ENCODE results near the gene RCBTB1.
"Not testable (repeated sequence)": the region's sequence is repeated elsewhere in the genome, so short reads cannot be mapped to it uniquely, and the experiment has no call there.

RCBTB1 gene

DNA sequence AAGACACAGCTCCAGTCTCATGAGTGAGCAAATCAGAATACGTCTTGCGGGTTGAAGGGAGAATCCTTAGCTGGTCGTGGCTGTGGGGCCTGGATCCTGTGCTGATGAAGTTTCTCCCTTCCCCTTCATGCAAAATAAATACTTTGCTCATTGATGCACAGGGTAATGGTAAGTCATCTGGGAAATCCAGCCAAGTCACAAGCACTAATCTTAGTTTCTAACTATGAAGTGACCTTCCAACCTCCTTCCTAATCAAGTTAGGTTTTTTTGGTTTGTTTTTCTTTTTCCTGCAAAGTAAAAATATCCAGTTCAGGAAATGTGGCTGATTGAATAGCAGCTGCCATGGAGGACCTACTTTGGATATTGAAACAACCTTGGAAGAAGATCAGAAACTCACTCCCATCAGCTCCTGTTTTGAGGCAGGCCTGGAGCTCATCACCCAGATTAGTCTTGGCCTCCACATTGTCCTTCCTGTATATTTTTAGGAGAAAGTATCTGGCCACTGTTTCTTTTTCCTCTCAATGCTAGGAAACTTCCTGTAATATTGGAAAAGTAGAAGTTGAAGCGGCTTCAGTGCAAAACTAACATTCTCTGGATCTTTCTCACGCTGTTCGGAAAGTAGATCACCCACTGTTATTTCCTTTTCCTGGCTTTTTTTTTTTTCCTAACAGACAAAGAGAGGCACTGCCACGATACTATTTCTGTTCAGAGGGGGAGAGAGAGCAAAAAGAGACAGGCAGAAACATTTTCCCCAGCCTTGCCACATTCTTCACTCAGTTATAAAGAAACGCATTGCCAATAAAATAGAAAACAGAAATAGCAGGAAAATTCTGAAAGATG, 30.7 kb upstream of the RCBTB1 start:
- no peak for DNase-seq (ENCODE audit: low read depth in 2 of 2)
- H3K4me3 ChIP-seq (replicated peaks in 1 of 2; ENCODE audit: low read depth in 2 of 2, low read length in 2 of 2): no peak overlapping the region
- TF ChIP-seq, protein P1, sequence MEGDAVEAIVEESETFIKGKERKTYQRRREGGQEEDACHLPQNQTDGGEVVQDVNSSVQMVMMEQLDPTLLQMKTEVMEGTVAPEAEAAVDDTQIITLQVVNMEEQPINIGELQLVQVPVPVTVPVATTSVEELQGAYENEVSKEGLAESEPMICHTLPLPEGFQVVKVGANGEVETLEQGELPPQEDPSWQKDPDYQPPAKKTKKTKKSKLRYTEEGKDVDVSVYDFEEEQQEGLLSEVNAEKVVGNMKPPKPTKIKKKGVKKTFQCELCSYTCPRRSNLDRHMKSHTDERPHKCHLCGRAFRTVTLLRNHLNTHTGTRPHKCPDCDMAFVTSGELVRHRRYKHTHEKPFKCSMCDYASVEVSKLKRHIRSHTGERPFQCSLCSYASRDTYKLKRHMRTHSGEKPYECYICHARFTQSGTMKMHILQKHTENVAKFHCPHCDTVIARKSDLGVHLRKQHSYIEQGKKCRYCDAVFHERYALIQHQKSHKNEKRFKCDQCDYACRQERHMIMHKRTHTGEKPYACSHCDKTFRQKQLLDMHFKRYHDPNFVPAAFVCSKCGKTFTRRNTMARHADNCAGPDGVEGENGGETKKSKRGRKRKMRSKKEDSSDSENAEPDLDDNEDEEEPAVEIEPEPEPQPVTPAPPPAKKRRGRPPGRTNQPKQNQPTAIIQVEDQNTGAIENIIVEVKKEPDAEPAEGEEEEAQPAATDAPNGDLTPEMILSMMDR (IDR thresholded peaks at IDR 0.05; ENCODE audit: low read depth, low read length): no peak

DNA sequence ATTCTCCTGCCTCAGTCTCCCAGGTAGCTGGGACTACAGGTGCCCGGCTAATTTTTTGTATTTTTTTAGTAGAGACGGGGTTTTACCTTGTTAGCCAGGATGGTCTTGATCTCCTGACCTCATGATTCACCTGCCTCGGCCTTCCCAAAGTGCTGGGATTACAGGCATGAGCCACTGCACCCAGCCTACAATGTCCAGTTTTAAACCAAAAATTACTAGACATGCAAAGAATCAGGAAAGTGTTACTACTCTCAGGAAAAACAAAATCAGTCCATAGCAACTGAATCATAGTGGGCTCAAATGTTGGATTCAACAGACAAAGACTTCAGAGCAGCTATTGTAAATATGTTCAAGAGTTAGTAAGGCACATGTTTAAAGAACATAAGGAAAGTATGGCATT, 26.7 kb upstream of the RCBTB1 start:
- DNase-seq (ENCODE audit: low read depth in 2 of 2); H3K4me3 ChIP-seq (replicated peaks in 1 of 2; ENCODE audit: low read depth in 2 of 2, low read length in 2 of 2): not testable (repeated sequence)

DNA sequence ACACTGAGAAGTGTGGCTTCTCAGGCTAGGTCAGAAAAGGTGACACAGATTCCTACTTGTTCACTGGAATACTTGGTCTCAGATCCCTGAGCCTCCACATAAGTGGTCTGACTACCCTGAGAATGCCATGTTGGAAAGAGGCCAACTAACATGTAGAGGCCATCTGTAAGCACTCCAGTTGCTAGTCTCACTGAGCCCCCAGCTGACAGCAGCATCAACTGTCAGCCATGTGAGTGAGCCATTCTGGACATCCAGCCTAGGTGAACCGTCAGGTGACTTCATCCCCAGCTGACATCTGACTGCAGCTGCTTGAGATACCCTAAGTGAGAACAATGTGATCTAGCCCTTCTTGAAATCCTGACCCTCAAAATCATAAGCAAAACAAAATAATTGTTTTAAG, 24.8 kb upstream of the RCBTB1 start:
- no peak for DNase-seq (ENCODE audit: low read depth in 2 of 2)
- TF ChIP-seq, protein P1 (IDR thresholded peaks at IDR 0.05; ENCODE audit: low read depth, low read length): no peak
- no peak overlapping the region for H3K4me3 ChIP-seq (replicated peaks in 1 of 2; ENCODE audit: low read depth in 2 of 2, low read length in 2 of 2)

DNA sequence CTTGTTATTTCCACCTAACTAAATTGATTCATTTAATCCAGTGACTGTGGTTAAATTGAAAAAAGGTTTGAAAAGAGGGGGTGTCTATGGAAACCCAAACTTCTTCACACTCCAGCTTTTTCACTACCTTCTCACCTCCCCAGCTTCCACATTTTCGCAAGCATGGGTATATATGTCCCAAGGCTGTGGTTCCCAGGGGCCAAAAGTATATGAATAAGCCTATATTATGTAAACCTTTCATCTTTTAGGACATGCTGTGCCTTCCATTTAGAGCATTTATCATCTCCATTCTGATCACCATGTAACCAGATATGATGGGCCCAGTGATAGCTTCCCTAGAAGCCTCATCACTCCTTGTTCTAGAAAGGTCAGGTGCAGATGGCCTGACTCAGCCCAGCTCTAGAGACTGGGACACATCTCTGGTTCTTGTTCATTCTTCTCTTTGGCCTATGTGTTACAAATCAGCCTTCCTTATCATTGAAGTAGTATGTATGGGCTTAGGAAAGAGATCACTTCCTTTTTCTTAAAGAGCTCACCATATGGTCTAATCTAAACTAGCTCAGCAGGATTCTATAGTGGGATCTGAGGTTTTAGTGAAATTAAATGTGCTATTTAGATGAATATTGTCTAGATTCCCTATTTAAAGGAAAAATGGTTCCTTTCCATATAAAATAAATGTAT, 23.4 kb upstream of the RCBTB1 start:
- H3K4me3 ChIP-seq (replicated peaks in 1 of 2; ENCODE audit: low read depth in 2 of 2, low read length in 2 of 2): no peak overlapping the region
- DNase-seq (ENCODE audit: low read depth in 2 of 2): no peak
- TF ChIP-seq, protein P1 (IDR thresholded peaks at IDR 0.05; ENCODE audit: low read depth, low read length): no peak

DNA sequence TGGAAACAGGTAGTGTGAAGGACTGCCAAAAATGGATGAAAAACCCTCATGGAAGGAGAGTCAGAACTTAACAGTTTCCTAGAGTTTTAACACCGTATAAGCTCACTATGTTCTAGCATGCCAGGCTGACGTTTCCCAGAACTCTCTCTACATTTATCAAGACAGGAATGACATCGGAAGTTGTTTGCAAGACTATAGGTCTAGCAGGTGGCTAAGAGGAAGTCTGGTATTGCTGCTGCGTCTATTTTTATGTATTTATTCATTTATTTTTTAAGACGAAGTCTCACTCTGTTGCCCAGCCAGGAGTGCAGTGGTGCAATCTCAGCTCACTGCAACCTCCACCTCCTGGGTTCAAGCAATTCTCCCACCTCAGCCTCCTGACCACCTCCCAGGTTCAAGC, 22.4 kb upstream of the RCBTB1 start:
- TF ChIP-seq, protein P1 (IDR thresholded peaks at IDR 0.05; ENCODE audit: low read depth, low read length): no peak
- DNase-seq (ENCODE audit: low read depth in 2 of 2): no peak
- H3K4me3 ChIP-seq (replicated peaks in 1 of 2; ENCODE audit: low read depth in 2 of 2, low read length in 2 of 2): no peak overlapping the region

DNA sequence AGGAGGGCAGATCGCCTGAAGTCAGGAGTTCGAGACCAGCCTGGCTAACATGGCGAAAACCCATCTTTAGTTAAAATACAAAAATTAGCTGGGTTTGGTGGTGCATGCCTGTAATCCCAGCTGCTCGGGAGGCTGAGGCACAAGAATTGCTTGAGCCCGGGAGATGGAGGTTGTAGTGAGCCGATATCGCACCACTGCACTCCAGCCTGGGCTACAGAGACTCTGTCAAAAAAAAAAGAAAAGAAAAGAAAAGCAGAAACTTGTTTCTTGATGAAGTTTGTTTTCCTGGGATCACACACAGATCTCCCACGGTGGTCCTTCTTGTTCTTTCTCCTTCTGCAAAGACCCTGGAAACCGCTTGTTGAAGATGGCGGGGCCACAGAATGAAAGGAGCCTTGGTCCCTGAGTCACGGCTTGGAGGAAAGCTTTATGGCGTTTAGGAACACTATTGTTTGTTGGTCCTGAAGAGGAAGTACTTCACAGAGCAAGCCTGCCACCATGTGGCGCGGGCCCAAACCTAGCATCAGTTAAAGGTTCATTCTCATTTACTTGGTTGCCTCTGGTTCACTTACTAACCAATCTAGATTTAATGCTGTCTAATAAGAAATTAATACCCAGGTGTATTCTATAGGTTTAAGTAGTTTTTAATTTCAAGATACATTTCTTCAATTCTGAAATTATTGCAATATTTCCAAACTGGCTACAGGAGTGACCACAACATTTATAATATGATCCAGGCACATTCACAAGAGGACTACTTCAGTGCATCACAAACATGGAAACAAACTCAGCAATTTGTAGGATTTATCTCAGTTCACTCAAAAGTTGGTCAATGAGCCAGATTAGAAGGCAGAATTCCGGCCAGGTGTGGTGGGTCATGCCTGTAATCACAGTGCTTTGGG, 21.6 kb upstream of the RCBTB1 start:
- H3K4me3 ChIP-seq (replicated peaks in 1 of 2; ENCODE audit: low read depth in 2 of 2, low read length in 2 of 2): peak overlapping the region in 1 of 2 donors; percentile 22
- TF ChIP-seq, protein P1 (IDR thresholded peaks at IDR 0.05; ENCODE audit: low read depth, low read length): peak; percentile 81

More for the DNA sequence above, 21.6 kb upstream of the RCBTB1 start:
- peak; percentile 93 for DNase-seq (ENCODE audit: low read depth in 2 of 2)
